NB4 (cell line): ENCODE data around the gene SLC7A5.

Source experiments
- MAX ChIP-seq: IDR thresholded peaks from 2 replicates; pipeline ENCODE4 v1.6.1; 2011; ENCODE audit warnings: low read depth, low read length
- MYC ChIP-seq: IDR thresholded peaks from 2 replicates; pipeline ENCODE4 v1.6.1; 2011; ENCODE audit warnings: low read depth, low read length
- POLR2A ChIP-seq: IDR thresholded peaks from 2 replicates; pipeline ENCODE4 v1.6.1; 2011; ENCODE audit warnings: mild to moderate bottlenecking; ENCODE audit not compliant: insufficient read length; ENCODE audit errors: extremely low read depth
- TF ChIP-seq, protein P1 (sequence below): IDR thresholded peaks from one replicate; pipeline ENCODE4 v1.5.1; 2012; ENCODE audit warnings: low read depth, low read length

DNA sequence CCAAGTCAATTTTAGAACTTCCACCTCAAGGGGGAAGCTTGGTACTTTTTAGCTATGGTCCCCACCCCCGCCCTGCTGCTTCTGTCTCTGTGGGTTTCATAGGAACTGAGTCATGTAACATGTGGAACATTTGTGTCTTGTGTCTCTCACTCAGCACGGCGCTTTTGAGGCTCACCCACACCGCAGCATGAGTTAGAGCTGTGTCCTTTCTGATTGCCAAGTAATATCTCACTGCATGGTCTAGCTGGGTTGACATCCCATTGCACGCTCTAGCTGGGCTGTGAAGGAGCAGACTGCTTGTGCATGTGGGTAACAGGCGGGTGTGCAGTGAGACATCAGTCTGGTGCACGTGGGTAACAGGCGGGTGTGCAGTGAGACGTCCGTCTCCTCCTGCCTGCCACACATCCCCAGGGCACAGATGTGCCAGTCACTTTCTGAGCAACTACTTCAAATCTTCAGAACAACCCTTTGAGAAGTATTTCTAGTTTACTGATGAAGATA lies 26.4 kb upstream of the SLC7A5 start:
- TF ChIP-seq, protein P1, sequence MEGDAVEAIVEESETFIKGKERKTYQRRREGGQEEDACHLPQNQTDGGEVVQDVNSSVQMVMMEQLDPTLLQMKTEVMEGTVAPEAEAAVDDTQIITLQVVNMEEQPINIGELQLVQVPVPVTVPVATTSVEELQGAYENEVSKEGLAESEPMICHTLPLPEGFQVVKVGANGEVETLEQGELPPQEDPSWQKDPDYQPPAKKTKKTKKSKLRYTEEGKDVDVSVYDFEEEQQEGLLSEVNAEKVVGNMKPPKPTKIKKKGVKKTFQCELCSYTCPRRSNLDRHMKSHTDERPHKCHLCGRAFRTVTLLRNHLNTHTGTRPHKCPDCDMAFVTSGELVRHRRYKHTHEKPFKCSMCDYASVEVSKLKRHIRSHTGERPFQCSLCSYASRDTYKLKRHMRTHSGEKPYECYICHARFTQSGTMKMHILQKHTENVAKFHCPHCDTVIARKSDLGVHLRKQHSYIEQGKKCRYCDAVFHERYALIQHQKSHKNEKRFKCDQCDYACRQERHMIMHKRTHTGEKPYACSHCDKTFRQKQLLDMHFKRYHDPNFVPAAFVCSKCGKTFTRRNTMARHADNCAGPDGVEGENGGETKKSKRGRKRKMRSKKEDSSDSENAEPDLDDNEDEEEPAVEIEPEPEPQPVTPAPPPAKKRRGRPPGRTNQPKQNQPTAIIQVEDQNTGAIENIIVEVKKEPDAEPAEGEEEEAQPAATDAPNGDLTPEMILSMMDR: no peak
- peak; percentile 29; the same call in 1 of the 2 replicates for TF ChIP-seq MAX
- no peak for TF ChIP-seq POLR2A
- peak; percentile 64 for TF ChIP-seq MYC
